Endothelial cell (in vitro differentiated cells): ENCODE data around the gene PEMT. TPM values are rescaled to one million over a fixed set of nuclear protein-coding genes. Genes with fewer than 3 reads are reported as not detected.

ENCODE experiments used
- DNase-seq: peaks from one replicate; pipeline ENCODE4 v3.0.0; 2021; ENCODE audit warnings: low spot score
- H3K27ac Mint-ChIP-seq: one replicate; pipeline ENCODE4 v1.8.0; 2021; ENCODE audit warnings: mixed read lengths, inconsistent platforms; ENCODE audit not compliant: unreplicated experiment
- H3K27me3 Mint-ChIP-seq: one replicate; pipeline ENCODE4 v1.8.0; 2021; ENCODE audit warnings: mild to moderate bottlenecking, moderate library complexity, mixed read lengths, inconsistent platforms; ENCODE audit not compliant: unreplicated experiment
- H3K36me3 Mint-ChIP-seq: one replicate; pipeline ENCODE4 v1.8.0; 2021; ENCODE audit warnings: mild to moderate bottlenecking, low read depth, mixed read lengths, inconsistent platforms; ENCODE audit not compliant: unreplicated experiment
- H3K4me1 Mint-ChIP-seq: one replicate; pipeline ENCODE4 v1.8.0; 2021; ENCODE audit warnings: mild to moderate bottlenecking, mixed read lengths, inconsistent platforms; ENCODE audit not compliant: unreplicated experiment
- H3K4me3 Mint-ChIP-seq: one replicate; pipeline ENCODE4 v1.8.0; 2021; ENCODE audit warnings: mild to moderate bottlenecking, mixed read lengths, inconsistent platforms; ENCODE audit not compliant: unreplicated experiment
- H3K9me3 Mint-ChIP-seq: one replicate; pipeline ENCODE4 v1.8.0; 2021; ENCODE audit warnings: mixed read lengths, inconsistent platforms; ENCODE audit not compliant: unreplicated experiment
- total RNA-seq: library from RNA; stranded (reverse); fragmentation: NEBNext Ultra II Directional; extraction: Animal tissue kit (Norgen Biotek cat#: 25700); gene quantifications from one replicate; pipeline ENCODE4 v1.2.1, GENCODE V29; 2021; ENCODE audit not compliant: unreplicated experiment
- TF ChIP-seq, protein P1 (sequence below): fragments of 200-600 bp; sonication (generic); IDR thresholded peaks from one replicate; pipeline ENCODE4 v1.5.0; 2021; ENCODE audit warnings: antibody characterized with exemption; ENCODE audit not compliant: unreplicated experiment

The PEMT gene
- total RNA-seq, 1 donor from 2014 or later = 29.7 TPM

DNA sequence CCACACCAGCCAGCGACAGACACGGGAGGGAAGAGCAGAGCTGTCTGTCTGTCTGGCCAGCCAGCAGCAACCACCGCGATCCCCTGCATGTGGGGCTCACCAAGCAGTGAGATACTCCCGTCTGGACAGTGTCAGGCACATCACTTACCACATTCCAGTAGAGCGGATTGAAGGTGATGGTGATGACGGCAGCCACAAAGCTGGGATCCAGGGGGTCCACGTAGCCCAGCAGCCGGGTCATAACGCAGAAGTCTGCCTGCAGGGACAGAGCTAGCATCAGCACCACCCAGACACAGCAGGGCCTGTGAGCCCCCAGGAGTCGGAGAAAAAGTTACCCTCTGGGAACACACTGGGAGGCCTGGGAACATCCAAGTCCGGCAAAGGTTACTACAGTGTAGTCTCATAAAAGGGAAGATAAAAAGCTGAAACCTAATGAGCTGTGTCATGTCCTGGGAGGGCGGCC, 14.7 kb downstream of the PEMT start:
- TF ChIP-seq, protein P1, sequence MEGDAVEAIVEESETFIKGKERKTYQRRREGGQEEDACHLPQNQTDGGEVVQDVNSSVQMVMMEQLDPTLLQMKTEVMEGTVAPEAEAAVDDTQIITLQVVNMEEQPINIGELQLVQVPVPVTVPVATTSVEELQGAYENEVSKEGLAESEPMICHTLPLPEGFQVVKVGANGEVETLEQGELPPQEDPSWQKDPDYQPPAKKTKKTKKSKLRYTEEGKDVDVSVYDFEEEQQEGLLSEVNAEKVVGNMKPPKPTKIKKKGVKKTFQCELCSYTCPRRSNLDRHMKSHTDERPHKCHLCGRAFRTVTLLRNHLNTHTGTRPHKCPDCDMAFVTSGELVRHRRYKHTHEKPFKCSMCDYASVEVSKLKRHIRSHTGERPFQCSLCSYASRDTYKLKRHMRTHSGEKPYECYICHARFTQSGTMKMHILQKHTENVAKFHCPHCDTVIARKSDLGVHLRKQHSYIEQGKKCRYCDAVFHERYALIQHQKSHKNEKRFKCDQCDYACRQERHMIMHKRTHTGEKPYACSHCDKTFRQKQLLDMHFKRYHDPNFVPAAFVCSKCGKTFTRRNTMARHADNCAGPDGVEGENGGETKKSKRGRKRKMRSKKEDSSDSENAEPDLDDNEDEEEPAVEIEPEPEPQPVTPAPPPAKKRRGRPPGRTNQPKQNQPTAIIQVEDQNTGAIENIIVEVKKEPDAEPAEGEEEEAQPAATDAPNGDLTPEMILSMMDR = no peak
- Mint-ChIP-seq H3K27ac (no peak overlapping the region), H3K36me3 (no peaks in the 10 kb centered on the region), H3K9me3 (no peaks in the 10 kb centered on the region), H3K27me3 (peaks cover 3% of the 10 kb centered on the region), H3K4me1 (peaks cover 8% of the 10 kb centered on the region), H3K4me3 (no peak overlapping the region)
- no peak for DNase-seq

DNA sequence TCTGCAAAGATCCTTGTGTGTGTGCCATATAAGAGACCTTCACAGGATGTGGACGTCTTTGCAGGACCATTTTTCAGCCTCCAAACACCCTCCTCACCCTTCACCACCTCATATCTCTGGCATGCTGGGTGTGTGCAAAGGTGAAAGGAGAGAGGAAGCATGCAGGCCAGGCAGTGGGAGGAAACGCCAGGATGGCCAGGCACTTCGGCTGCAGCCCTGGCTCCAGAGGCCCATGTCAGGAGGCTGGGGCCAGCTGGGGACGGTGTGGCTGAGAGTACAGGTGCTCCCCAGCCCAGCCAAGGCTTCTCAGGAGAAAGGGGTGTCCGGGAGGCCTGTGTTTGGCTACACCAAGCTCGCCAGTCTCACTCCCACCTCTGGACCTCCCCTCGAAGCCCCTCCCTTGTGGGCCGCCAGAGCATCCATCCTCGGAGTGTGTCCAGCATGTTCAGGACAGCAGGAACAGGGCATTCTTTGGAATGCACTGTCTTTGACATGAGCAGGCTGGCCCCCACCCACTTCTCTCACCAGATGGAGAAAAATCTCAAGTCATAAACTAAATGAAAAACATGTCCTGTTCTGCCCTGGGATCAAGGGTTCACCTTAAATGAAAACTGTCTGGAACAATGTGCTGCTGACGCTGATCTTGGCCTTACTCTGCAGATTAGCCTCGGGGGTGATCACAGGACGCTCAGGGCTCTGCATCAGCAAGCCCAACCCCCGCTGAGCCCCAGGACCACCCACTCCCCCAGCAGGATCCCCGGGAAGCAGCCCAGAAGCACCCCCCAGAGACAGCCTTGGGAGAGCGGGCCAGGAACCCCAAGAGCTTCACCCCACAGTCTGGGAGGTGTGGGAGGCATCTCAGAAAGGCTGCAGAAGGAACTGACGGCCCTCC, 15.9 kb downstream of the PEMT start:
- no peak overlapping the region for H3K27ac Mint-ChIP-seq
- H3K4me1 Mint-ChIP-seq = peaks cover 3% of the 10 kb centered on the region
- H3K4me3 Mint-ChIP-seq = no peak overlapping the region
- H3K9me3 Mint-ChIP-seq = no peaks in the 10 kb centered on the region
- no peaks in the 10 kb centered on the region for H3K36me3 Mint-ChIP-seq
- DNase-seq = no peak
- TF ChIP-seq, protein P1 = no peak
- peaks cover 2% of the 10 kb centered on the region for H3K27me3 Mint-ChIP-seq

DNA sequence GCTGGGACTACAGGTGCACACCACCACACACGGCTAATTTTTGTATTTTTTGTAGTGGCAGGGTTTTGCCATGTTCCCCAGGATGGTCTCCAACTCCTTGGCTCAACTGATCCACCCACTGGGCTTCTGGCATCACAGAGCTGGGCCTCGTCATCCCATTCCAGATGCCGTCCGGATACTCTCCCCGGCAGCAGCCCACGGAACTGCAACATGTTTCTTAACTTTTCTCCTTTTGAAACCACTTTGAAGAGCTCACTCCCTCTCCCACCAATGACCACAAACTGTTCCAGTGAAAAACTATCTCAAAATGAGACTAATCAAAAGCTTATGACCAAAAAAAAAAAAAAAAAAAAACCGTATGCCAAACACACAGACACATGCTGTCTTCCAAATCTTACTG, 17.6 kb downstream of the PEMT start:
- Mint-ChIP-seq H3K27ac (no peak overlapping the region), H3K9me3 (no peaks in the 10 kb centered on the region), H3K36me3 (no peaks in the 10 kb centered on the region), H3K27me3 (peaks cover 3% of the 10 kb centered on the region), H3K4me3 (no peak overlapping the region), H3K4me1 (peaks cover 2% of the 10 kb centered on the region)
- TF ChIP-seq, protein P1 = no peak
- no peak for DNase-seq

DNA sequence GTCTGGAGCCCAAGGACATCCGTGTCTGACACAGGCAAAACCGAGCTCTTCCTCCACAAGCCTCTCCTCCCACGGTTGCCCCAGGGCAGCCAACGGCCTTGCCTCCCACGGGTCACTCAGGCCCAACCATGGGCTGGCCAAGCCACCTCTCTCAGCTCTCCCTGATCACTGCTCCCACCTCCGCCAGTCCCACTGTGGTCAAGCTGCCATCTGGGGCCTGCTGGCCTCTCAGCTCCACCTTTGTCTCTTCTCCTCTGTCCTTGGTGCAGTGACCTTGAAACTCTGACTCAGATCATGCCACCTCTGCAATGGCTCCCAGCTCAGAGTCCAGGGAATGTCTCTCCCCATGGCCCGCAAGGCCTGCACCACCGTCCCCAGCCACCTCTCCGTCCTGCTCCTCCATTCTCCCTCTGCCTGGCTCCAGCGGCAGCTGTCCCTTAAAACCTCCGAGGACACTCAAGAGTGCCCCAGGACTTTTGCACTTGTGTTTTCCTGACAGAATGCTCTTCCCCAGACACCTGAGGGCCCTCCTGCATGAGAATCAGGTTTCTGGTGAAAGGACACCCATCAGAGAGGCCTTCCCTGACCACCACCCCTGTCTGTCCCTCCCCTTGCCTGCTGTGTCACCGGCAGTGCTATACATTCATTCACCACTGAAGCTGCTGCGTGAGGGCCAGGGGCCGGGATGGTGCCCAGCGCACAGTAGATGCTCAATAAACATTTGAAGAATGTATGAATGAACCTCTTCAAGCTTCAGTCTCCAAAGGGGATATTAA, 19.3 kb downstream of the PEMT start:
- TF ChIP-seq, protein P1 = no peak
- Mint-ChIP-seq H3K27ac (no peak overlapping the region), H3K4me3 (no peak overlapping the region), H3K9me3 (no peaks in the 10 kb centered on the region), H3K27me3 (peaks cover 8% of the 10 kb centered on the region), H3K4me1 (peaks cover 7% of the 10 kb centered on the region), H3K36me3 (no peaks in the 10 kb centered on the region)
- DNase-seq = no peak
